HepG2 (cell line): ENCODE measurements around the gene LIPH. TPM values are rescaled to one million over a fixed set of nuclear protein-coding genes. Genes with fewer than 3 reads are reported as not detected.
A peak's percentile ranks its signal among the peaks of the same experiment; 100 is the strongest.

Experiments
- ATAC-seq: fragments of 200-7000 bp; cut with Tn5 transposase; 3 replicates; pipeline ENCODE4 v1.9.1; 2020; ENCODE audit warnings: mild to moderate bottlenecking, moderate library complexity
- BruUV-seq: library from RNA; stranded (reverse); fragments of 400-500 nt; replicated peaks from 2 replicates; lab custom pipeline; 2021; lab: Mats Ljungman, UMichigan
- CTCF ChIA-PET: fragments of 300-600 bp; formaldehyde crosslinking; extraction: SDS; loops from one replicate; lab custom pipeline; 2021; ENCODE audit warnings: low total read pairs, inconsistent platforms, low intra/inter-chr PET ratio; lab: Yijun Ruan, JAX
- POLR2A ChIA-PET: fragments of 350-600 bp; sonication (Branson Sonifier 250); formaldehyde crosslinking; loops from one replicate; lab custom pipeline; 2020; ENCODE audit warnings: antibody characterized with exemption, inconsistent platforms; lab: Yijun Ruan, JAX
- DNase-seq: peaks from one replicate; pipeline ENCODE4 v3.0.0-alpha.2; 2015; ENCODE audit warnings: low spot score
- FAIRE-seq: peaks from 3 replicates; lab custom pipeline; 2011; peaks lifted over from hg19 to GRCh38; lab: Jason Lieb, UNC
- H2AFZ ChIP-seq: one replicate; pipeline ENCODE4 v1.6.1; 2011; ENCODE audit warnings: low read length, inconsistent platforms
- H3K27ac ChIP-seq: fragments of 300-600 bp; 3 replicates; pipeline ENCODE4 v1.8.0; 2011; ENCODE audit warnings: mixed run types, mild to moderate bottlenecking, mixed read lengths, low read length, inconsistent platforms; ENCODE audit not compliant: insufficient read depth; ENCODE audit errors: extremely low read length
- H3K27me3 ChIP-seq, 2 experiments: fragments of 200-600 bp in 1 of 2; 2 replicates in 1 of 2; 3 replicates in 1 of 2; pipeline versions ENCODE4 v1.6.0 to v1.8.0; 2011; ENCODE audit warnings: low read length in 2 of 2, mild to moderate bottlenecking in 2 of 2, moderate library complexity in 2 of 2, inconsistent platforms in 1 of 2; ENCODE audit not compliant: insufficient read depth in 2 of 2, control insufficient read depth in 1 of 2
- H3K36me3 ChIP-seq, 2 experiments: fragments of 200-600 bp in 1 of 2; replicated peaks in 1 of 2; 2 replicates in 1 of 2; 3 replicates in 1 of 2; pipeline versions ENCODE4 v1.5.1 to v1.8.0; 2011; ENCODE audit warnings: low read length in 2 of 2, inconsistent platforms in 1 of 2; ENCODE audit not compliant: insufficient read depth in 2 of 2, control insufficient read depth in 1 of 2
- H3K4me1 ChIP-seq: 2 replicates; pipeline ENCODE4 v1.5.1; 2012; ENCODE audit warnings: low read length, inconsistent platforms; ENCODE audit not compliant: insufficient read depth
- H3K4me2 ChIP-seq: 2 replicates; pipeline ENCODE4 v1.6.0; 2011; ENCODE audit warnings: low read depth, low read length, inconsistent platforms
- H3K4me3 ChIP-seq, 3 experiments: fragments of 200-600 bp in 1 of 3; sonication (generic), shearing (Covaris generic) in 1 of 3; replicated peaks in 1 of 3; 2 replicates each; pipeline ENCODE4 v1.5.1; 2011 to 2016; ENCODE audit warnings: low read length in 3 of 3, inconsistent platforms in 2 of 3, low read depth in 2 of 3, mild to moderate bottlenecking in 2 of 3, control low read depth in 1 of 3, mixed read lengths in 1 of 3; ENCODE audit not compliant: insufficient read depth in 1 of 3
- H3K79me2 ChIP-seq: one replicate; pipeline ENCODE4 v1.6.1; 2011; ENCODE audit warnings: low read length, inconsistent platforms; ENCODE audit not compliant: insufficient read depth
- H3K9ac ChIP-seq: 2 replicates; pipeline ENCODE4 v1.6.0; 2011; ENCODE audit warnings: mild to moderate bottlenecking, low read depth, low read length, inconsistent platforms; ENCODE audit not compliant: insufficient read depth
- H3K9me3 ChIP-seq: 2 replicates; pipeline ENCODE4 v1.5.1; 2012; ENCODE audit warnings: mild to moderate bottlenecking, low read length
- H4K20me1 ChIP-seq: 2 replicates; pipeline ENCODE4 v1.6.0; 2011; ENCODE audit warnings: inconsistent platforms, mild to moderate bottlenecking, low read length, moderate library complexity; ENCODE audit not compliant: insufficient read depth
- ETV6 ChIP-seq: sonication (generic); formaldehyde crosslinking; conservative IDR thresholded peaks from 2 replicates; pipeline ENCODE4 v1.4.0; 2020; ENCODE audit warnings: missing genetic modification reagents
- HNRNPLL ChIP-seq: fragments of 200-400 bp; formaldehyde crosslinking; IDR thresholded peaks from 2 replicates; pipeline ENCODE4 v1.6.1; 2017; ENCODE audit warnings: mild to moderate bottlenecking, low read depth, low read length; ENCODE audit not compliant: poor library complexity, severe bottlenecking
- KLF11 ChIP-seq: IDR thresholded peaks from 2 replicates; pipeline ENCODE4 v1.6.1; 2016; ENCODE audit warnings: missing compliant biosample characterization
- MIER3 ChIP-seq: IDR thresholded peaks from 2 replicates; pipeline ENCODE4 v1.6.1; 2016; ENCODE audit warnings: missing compliant biosample characterization, borderline replicate concordance
- PCBP1 ChIP-seq: fragments of 200-400 bp; formaldehyde crosslinking; IDR thresholded peaks from 2 replicates; pipeline ENCODE4 v1.6.1; 2017; ENCODE audit warnings: mild to moderate bottlenecking, low read depth, low read length, borderline replicate concordance
- SIN3B ChIP-seq: fragments of 150-350 bp; IDR thresholded peaks from 2 replicates; pipeline ENCODE4 v1.6.1; 2014; ENCODE audit warnings: low read length
- ZNF138 ChIP-seq: sonication (generic); formaldehyde crosslinking; IDR thresholded peaks from 2 replicates; pipeline ENCODE4 v1.5.0; 2020; ENCODE audit warnings: mild to moderate bottlenecking, low read depth, missing genetic modification reagents
- ZNF264 ChIP-seq: sonication (generic); formaldehyde crosslinking; IDR thresholded peaks from 2 replicates; pipeline ENCODE4 v1.4.0; 2020; ENCODE audit warnings: missing genetic modification reagents
- ZNF75D ChIP-seq: sonication (generic); formaldehyde crosslinking; IDR thresholded peaks from 2 replicates; pipeline ENCODE4 v1.8.1; 2023; ENCODE audit warnings: missing genetic modification reagents, mild to moderate bottlenecking, borderline replicate concordance
- ZNF782 ChIP-seq: sonication (generic); formaldehyde crosslinking; IDR thresholded peaks from 2 replicates; pipeline ENCODE4 v1.4.0; 2020; ENCODE audit warnings: missing genetic modification reagents, mild to moderate bottlenecking, borderline replicate concordance
- WGBS: methylation state at CpG from one replicate; pipeline ENCODE4 v1.1.6; 2017; ENCODE audit warnings: low lambda C conversion rate; 5-methylcytosine and 5-hydroxymethylcytosine counted together
- in situ Hi-C: cut with HindIII; loops from 2 replicates; pipeline ENCODE4 v1.10.0; 2017; ENCODE audit warnings: low pct_unique_long_range_greater_than_20kb; ENCODE audit not compliant: extremely low pct_ligation_motif_present
- intact Hi-C: fragments of 100-400 bp; cut with micrococcal nuclease; formaldehyde crosslinking; loops from one replicate; pipeline ENCODE4 v1.10.0; 2022; ENCODE audit not compliant: unreplicated experiment
- polyA plus RNA-seq, 8 experiments: library from polyadenylated mRNA; depleted of rRNA in 3 of 8; stranded (reverse) in 7 of 8; unstranded in 1 of 8; fragments of >200 nt; fragmentation: Illumina TruSeq in 4 of 8; extraction: Trizol in 4 of 8; gene quantifications; 2 replicates each; pipeline versions ENCODE4 v1.2.1 to v1.2.3, GENCODE V29; 2011 to 2016; ENCODE audit warnings: low read depth in 4 of 8, missing spikeins in 1 of 8, mixed read lengths in 1 of 8; ENCODE audit not compliant: insufficient read depth in 1 of 8
- total RNA-seq, 5 experiments: library from RNA; depleted of rRNA; stranded (reverse); fragments of >200 nt; fragmentation: Illumina TruSeq; extraction: Trizol; gene quantifications; 2 replicates each; pipeline ENCODE4 v1.2.3, GENCODE V29; 2016; ENCODE audit warnings: low read depth in 1 of 5
- TF ChIP-seq, protein P1 (sequence below): sonication (generic); formaldehyde crosslinking; IDR thresholded peaks from 2 replicates; pipeline ENCODE4 v1.5.1; 2020; ENCODE audit warnings: mild to moderate bottlenecking, moderate library complexity, missing genetic modification reagents
- TF ChIP-seq, protein P2 (sequence below): sonication (generic); formaldehyde crosslinking; IDR thresholded peaks from 2 replicates; pipeline ENCODE4 v1.5.1; 2020; ENCODE audit warnings: mild to moderate bottlenecking, missing genetic modification reagents
- TF ChIP-seq, protein P3 (sequence below), 2 experiments: sonication (generic) in 1 of 2; formaldehyde crosslinking in 1 of 2; IDR thresholded peaks; 2 replicates each; pipeline versions ENCODE4 v1.4.0 to v1.6.1; 2018 to 2020; ENCODE audit warnings: missing genetic modification reagents in 2 of 2, borderline replicate concordance in 1 of 2, low read depth in 1 of 2, mild to moderate bottlenecking in 1 of 2, missing biosample characterization in 1 of 2
- TF ChIP-seq, protein P4 (sequence below): IDR thresholded peaks from 2 replicates; pipeline ENCODE4 v1.6.1; 2016; ENCODE audit warnings: low read depth

LIPH gene
- total and polyA plus RNA-seq, 2 of the 13 experiments (the other 11 are each of a cell fraction or from before 2014, with no cell fraction given), result 0.09 to 0.34 TPM

DNA sequence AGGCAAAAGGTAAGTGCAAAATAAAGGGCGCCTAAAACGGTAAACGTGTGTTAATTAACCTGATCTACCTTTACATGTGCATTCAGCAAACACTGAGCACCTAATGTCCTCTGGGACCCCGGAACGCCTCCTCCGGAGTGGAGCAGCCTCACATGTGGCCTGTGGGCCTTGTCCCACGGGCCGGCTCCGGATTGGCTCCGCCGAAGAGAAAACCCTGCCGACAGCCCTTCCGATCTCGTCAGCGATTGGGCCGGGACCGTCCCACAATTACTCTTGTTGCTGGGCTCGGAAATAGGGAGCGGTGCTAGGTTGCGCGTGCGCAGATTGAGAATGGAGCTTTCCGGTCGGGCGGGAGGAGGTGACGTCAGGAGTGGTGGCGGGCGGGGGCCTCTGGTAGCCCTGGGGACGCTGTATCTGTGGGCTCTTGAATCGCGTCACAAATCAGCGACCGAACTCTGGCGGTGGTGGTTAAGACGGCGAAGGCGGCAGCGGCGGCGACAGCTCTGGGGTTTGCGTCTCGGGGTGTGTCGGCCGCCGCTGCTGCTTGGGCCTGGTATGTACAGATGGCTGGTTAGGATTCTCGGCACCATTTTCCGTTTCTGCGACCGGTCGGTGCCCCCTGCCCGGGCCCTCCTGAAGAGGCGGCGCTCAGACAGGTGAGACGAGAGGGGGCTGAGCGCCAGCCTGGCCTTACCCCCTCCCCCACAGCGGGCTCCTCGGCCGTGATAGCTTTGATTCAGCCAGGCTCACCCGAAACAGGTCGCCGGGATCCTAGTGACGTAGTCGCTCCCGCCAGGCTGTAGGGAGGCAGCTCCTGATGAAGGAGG, 33.7 kb upstream of the LIPH start, which contains the start of gene SENP2:
SENP2 (plus strand) TSS at position 437 of the 827 bp plus-strand sequence; CDS start at position 556, 119 bp downstream.
- peak within 1 kb of the TSS; percentile 89 for H2AFZ ChIP-seq
- DNase-seq (peak; percentile 98), ATAC-seq (peak; percentile 98), FAIRE-seq (peak; percentile 93)
- no TSS peak for BruUV-seq
- intact Hi-C loops, result loop anchor here (5.0 kb wide), 1 partner anchor 89 kb away; the partner anchor contains the start of gene TMEM41A
- in situ Hi-C loops, result no loop called here
- H4K20me1 ChIP-seq, result no peaks in the 10 kb centered on the region
- ChIA-PET POLR2A (interaction anchor here (0.7 to 1.9 kb wide), 10 partner anchors 10 to 277 kb away, joined by 3 to 16 read pairs (median 4); partner anchors contain the start of genes LIPH and TMEM41A), CTCF (no interaction called here)
- 6% methylated on average over 9 of the region's 64 CpGs for WGBS
- peak within 1 kb of the TSS; percentile 82 for H3K27ac ChIP-seq
- H3K9ac ChIP-seq, result peak within 1 kb of the TSS; percentile 84
- no peaks in the 10 kb centered on the region for H3K36me3 ChIP-seq
- H3K27me3 ChIP-seq, result no peaks in the 10 kb centered on the region; a peak in 1 of 5 replicates
- peaks cover 4% of the 10 kb centered on the region for H3K79me2 ChIP-seq
- H3K4me3 ChIP-seq, result peak within 1 kb of the TSS; percentile 84 to 93 (median 89)
- H3K9me3 ChIP-seq, result no peaks in the 10 kb centered on the region
- peaks cover 33% of the 10 kb centered on the region for H3K4me1 ChIP-seq
- H3K4me2 ChIP-seq, result peak within 1 kb of the TSS; percentile 97
- TF ChIP-seq ZNF75D, result no peak
- TF ChIP-seq, protein P1, sequence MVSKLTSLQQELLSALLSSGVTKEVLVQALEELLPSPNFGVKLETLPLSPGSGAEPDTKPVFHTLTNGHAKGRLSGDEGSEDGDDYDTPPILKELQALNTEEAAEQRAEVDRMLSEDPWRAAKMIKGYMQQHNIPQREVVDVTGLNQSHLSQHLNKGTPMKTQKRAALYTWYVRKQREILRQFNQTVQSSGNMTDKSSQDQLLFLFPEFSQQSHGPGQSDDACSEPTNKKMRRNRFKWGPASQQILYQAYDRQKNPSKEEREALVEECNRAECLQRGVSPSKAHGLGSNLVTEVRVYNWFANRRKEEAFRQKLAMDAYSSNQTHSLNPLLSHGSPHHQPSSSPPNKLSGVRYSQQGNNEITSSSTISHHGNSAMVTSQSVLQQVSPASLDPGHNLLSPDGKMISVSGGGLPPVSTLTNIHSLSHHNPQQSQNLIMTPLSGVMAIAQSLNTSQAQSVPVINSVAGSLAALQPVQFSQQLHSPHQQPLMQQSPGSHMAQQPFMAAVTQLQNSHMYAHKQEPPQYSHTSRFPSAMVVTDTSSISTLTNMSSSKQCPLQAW, result peak; percentile 66
- no peak for TF ChIP-seq MIER3 (CRISPR knock-in tag)
- no peak for TF ChIP-seq ZNF782 (CRISPR knock-in tag)
- peak; percentile 67 for TF ChIP-seq HNRNPLL
- no peak for TF ChIP-seq ZNF138 (CRISPR knock-in tag)
- peak; percentile 73 for TF ChIP-seq ZNF264
- TF ChIP-seq ETV6 (CRISPR knock-in tag), result no peak; the same call in 1 of the 2 replicates
- peak; percentile 79; the same call in 1 of the 2 replicates for TF ChIP-seq KLF11 (CRISPR knock-in tag)
- TF ChIP-seq, protein P2, sequence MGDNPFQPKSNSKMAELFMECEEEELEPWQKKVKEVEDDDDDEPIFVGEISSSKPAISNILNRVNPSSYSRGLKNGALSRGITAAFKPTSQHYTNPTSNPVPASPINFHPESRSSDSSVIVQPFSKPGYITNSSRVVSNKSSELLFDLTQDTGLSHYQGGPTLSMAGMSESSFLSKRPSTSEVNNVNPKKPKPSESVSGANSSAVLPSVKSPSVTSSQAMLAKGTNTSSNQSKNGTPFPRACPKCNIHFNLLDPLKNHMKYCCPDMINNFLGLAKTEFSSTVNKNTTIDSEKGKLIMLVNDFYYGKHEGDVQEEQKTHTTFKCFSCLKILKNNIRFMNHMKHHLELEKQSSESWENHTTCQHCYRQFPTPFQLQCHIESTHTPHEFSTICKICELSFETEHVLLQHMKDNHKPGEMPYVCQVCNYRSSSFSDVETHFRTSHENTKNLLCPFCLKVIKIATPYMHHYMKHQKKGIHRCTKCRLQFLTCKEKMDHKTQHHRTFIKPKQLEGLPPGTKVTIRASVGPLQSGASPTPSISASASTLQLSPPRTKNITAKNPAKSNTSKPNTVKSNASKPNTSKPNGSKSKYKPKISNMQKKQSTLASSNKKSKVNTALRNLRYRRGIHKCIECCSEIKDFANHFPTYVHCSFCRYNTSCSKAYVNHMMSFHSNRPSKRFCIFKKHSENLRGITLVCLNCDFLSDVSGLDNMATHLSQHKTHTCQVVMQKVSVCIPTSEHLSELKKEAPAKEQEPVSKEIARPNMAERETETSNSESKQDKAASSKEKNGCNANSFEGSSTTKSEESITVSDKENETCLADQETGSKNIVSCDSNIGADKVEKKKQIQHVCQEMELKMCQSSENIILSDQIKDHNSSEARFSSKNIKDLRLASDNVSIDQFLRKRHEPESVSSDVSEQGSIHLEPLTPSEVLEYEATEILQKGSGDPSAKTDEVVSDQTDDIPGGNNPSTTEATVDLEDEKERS (CRISPR knock-in tag), result no peak
- TF ChIP-seq, protein P3, sequence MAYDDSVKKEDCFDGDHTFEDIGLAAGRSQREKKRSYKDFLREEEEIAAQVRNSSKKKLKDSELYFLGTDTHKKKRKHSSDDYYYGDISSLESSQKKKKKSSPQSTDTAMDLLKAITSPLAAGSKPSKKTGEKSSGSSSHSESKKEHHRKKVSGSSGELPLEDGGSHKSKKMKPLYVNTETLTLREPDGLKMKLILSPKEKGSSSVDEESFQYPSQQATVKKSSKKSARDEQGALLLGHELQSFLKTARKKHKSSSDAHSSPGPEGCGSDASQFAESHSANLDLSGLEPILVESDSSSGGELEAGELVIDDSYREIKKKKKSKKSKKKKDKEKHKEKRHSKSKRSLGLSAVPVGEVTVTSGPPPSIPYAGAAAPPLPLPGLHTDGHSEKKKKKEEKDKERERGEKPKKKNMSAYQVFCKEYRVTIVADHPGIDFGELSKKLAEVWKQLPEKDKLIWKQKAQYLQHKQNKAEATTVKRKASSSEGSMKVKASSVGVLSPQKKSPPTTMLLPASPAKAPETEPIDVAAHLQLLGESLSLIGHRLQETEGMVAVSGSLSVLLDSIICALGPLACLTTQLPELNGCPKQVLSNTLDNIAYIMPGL (CRISPR knock-in tag; IDR thresholded peaks at IDR 0.05; ENCODE audit: borderline replicate concordance in 1 of 2, low read depth in 1 of 2), result peak; percentile 49 to 65; a peak in 3 of 4 replicates
- TF ChIP-seq SIN3B, result peak; percentile 63; the same call in 1 of the 2 replicates
- TF ChIP-seq, protein P4, sequence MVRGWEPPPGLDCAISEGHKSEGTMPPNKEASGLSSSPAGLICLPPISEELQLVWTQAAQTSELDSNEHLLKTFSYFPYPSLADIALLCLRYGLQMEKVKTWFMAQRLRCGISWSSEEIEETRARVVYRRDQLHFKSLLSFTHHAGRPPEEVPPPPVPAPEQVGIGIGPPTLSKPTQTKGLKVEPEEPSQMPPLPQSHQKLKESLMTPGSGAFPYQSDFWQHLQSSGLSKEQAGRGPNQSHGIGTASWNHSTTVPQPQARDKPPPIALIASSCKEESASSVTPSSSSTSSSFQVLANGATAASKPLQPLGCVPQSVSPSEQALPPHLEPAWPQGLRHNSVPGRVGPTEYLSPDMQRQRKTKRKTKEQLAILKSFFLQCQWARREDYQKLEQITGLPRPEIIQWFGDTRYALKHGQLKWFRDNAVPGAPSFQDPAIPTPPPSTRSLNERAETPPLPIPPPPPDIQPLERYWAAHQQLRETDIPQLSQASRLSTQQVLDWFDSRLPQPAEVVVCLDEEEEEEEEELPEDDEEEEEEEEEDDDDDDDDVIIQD, result peak; percentile 98
- TF ChIP-seq PCBP1, result 0 out of 2 replicates have a peak, but pooled peaks have one; percentile 62
